Neural crest cell (in vitro differentiated cells): ENCODE results near the gene NR1D1. TPM values are rescaled to one million over a fixed set of nuclear protein-coding genes. Genes with fewer than 3 reads are reported as not detected.

Experiments used
- DNase-seq: peaks from one replicate; pipeline ENCODE4 v3.0.0; 2021; ENCODE audit warnings: low read depth, mixed read lengths, low spot score
- H3K27ac Mint-ChIP-seq: one replicate; pipeline ENCODE4 v1.8.0; 2021; ENCODE audit warnings: mild to moderate bottlenecking, mixed read lengths; ENCODE audit not compliant: unreplicated experiment
- H3K27me3 Mint-ChIP-seq: 2 replicates; pipeline ENCODE4 v1.8.0; 2021; ENCODE audit warnings: low read depth, mild to moderate bottlenecking, mixed read lengths
- H3K36me3 Mint-ChIP-seq: 2 replicates; pipeline ENCODE4 v1.8.0; 2021; ENCODE audit warnings: low read depth, mild to moderate bottlenecking, mixed read lengths
- H3K4me1 Mint-ChIP-seq: 2 replicates; pipeline ENCODE4 v1.8.0; 2021; ENCODE audit warnings: mixed read lengths
- H3K4me3 Mint-ChIP-seq: one replicate; pipeline ENCODE4 v1.8.0; 2021; ENCODE audit warnings: mild to moderate bottlenecking, mixed read lengths
- H3K9me3 Mint-ChIP-seq: 2 replicates; pipeline ENCODE4 v1.8.0; 2021; ENCODE audit warnings: mixed read lengths
- CTCF ChIP-seq: fragments of 200-600 bp; sonication (generic); conservative IDR thresholded peaks from 2 replicates; pipeline ENCODE4 v1.5.0; 2021; ENCODE audit warnings: antibody characterized with exemption, mild to moderate bottlenecking
- total RNA-seq: library from RNA; stranded (reverse); gene quantifications from 2 replicates; pipeline ENCODE4 v1.2.1, GENCODE V29; 2021

NR1D1 gene
- total RNA-seq, 1 donor from 2014 or later, result 2.8 TPM

GRCh38 chr17:40097087-40097486 is 3.3 kb downstream of the NR1D1 start:
- no peak overlapping the region for H3K4me3 Mint-ChIP-seq
- peaks cover 17% of the 10 kb centered on the region for H3K27me3 Mint-ChIP-seq
- TF ChIP-seq CTCF, result no peak
- DNase-seq, result no peak
- no peak overlapping the region for H3K27ac Mint-ChIP-seq
- no peaks in the 10 kb centered on the region for H3K9me3 Mint-ChIP-seq
- peaks cover 2% of the 10 kb centered on the region for H3K36me3 Mint-ChIP-seq
- H3K4me1 Mint-ChIP-seq, result peaks cover 34% of the 10 kb centered on the region

GRCh38 chr17:40095944-40096791 is 4.2 kb downstream of the NR1D1 start:
- no peak for TF ChIP-seq CTCF
- Mint-ChIP-seq H3K4me3 (peak overlapping the region; percentile 32), H3K9me3 (no peaks in the 10 kb centered on the region), H3K27ac (no peak overlapping the region), H3K27me3 (peaks cover 15% of the 10 kb centered on the region), H3K36me3 (peaks cover 2% of the 10 kb centered on the region), H3K4me1 (peaks cover 27% of the 10 kb centered on the region)
- no peak for DNase-seq

GRCh38 chr17:40095351-40095943 is 4.9 kb downstream of the NR1D1 start:
- Mint-ChIP-seq H3K9me3 (no peaks in the 10 kb centered on the region), H3K4me1 (peaks cover 20% of the 10 kb centered on the region)

GRCh38 chr17:40094874-40095273 is 5.5 kb downstream of the NR1D1 start:
- Mint-ChIP-seq H3K4me3 (peak overlapping the region; percentile 38), H3K27me3 (peaks cover 6% of the 10 kb centered on the region), H3K9me3 (no peaks in the 10 kb centered on the region), H3K27ac (no peak overlapping the region), H3K36me3 (peaks cover 2% of the 10 kb centered on the region), H3K4me1 (peaks cover 14% of the 10 kb centered on the region)
- DNase-seq, result no peak
- no peak for TF ChIP-seq CTCF

More at GRCh38 chr17:40095351-40095943, 4.9 kb downstream of the NR1D1 start:
- Mint-ChIP-seq H3K27me3 (peaks cover 11% of the 10 kb centered on the region), H3K36me3 (peaks cover 2% of the 10 kb centered on the region), H3K4me3 (no peak overlapping the region), H3K27ac (no peak overlapping the region)
- DNase-seq, result no peak
- TF ChIP-seq CTCF, result no peak

GRCh38 chr17:40093580-40094201 is 6.7 kb downstream of the NR1D1 start:
- no peaks in the 10 kb centered on the region for H3K9me3 Mint-ChIP-seq
- peaks cover 2% of the 10 kb centered on the region for H3K36me3 Mint-ChIP-seq
- no peak for DNase-seq
- H3K27ac Mint-ChIP-seq, result peak overlapping the region; percentile 71
- peaks cover 4% of the 10 kb centered on the region for H3K4me1 Mint-ChIP-seq
- TF ChIP-seq CTCF, result no peak
- H3K4me3 Mint-ChIP-seq, result no peak overlapping the region
- H3K27me3 Mint-ChIP-seq, result peaks cover 2% of the 10 kb centered on the region
